ENCODE results near the gene AGFG2.

DNA sequence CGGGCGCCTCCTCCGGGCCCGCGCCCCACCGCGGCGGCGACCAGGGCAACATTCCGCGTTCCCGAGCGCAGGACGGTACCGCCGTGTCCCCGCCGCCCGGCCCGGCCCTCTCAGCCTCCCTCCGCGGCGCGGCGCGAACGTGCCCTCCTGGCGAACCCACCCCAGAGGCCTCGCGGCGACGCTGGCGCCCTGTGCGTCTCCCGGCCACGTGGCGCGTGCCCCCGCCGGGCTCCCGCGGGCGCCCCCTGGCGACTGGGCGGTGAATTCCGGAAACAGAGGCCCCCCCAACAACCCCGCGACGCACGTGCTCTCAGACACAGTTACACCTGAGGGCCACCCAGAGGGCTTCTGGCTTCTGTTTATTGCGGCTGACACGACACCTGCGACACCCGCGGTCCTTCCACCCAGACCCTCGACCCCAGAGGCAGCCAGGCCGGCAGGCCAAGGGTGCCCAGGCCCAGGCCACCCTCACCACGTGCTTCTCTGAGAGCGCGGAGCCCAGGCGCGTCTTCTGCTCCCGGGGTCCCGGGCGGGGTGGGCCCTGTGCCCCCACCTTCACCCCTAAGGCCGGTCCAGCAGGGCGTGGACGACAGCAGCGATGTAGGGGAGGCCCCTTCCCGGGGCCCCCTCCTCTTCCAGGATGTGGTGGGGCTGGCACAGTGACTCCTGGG is 34.8 kb downstream of the AGFG2 start, which contains the start of gene SAP25:
- TF ChIP-seq, protein P1, sequence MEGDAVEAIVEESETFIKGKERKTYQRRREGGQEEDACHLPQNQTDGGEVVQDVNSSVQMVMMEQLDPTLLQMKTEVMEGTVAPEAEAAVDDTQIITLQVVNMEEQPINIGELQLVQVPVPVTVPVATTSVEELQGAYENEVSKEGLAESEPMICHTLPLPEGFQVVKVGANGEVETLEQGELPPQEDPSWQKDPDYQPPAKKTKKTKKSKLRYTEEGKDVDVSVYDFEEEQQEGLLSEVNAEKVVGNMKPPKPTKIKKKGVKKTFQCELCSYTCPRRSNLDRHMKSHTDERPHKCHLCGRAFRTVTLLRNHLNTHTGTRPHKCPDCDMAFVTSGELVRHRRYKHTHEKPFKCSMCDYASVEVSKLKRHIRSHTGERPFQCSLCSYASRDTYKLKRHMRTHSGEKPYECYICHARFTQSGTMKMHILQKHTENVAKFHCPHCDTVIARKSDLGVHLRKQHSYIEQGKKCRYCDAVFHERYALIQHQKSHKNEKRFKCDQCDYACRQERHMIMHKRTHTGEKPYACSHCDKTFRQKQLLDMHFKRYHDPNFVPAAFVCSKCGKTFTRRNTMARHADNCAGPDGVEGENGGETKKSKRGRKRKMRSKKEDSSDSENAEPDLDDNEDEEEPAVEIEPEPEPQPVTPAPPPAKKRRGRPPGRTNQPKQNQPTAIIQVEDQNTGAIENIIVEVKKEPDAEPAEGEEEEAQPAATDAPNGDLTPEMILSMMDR (IDR thresholded peaks at IDR 0.05), result no peak
- TF ChIP-seq POLR2A (IDR thresholded peaks at IDR 0.05), result no peak
- TF ChIP-seq POLR2AphosphoS5 (IDR thresholded peaks at IDR 0.05), result no peak

Measured in breast epithelium (tissue), 3 donors.